ENCODE data around the gene MRI1.
"Not testable (repeated sequence)": the region's sequence is repeated elsewhere in the genome, so short reads cannot be mapped to it uniquely, and the experiment has no call there.

The MRI1 gene

DNA sequence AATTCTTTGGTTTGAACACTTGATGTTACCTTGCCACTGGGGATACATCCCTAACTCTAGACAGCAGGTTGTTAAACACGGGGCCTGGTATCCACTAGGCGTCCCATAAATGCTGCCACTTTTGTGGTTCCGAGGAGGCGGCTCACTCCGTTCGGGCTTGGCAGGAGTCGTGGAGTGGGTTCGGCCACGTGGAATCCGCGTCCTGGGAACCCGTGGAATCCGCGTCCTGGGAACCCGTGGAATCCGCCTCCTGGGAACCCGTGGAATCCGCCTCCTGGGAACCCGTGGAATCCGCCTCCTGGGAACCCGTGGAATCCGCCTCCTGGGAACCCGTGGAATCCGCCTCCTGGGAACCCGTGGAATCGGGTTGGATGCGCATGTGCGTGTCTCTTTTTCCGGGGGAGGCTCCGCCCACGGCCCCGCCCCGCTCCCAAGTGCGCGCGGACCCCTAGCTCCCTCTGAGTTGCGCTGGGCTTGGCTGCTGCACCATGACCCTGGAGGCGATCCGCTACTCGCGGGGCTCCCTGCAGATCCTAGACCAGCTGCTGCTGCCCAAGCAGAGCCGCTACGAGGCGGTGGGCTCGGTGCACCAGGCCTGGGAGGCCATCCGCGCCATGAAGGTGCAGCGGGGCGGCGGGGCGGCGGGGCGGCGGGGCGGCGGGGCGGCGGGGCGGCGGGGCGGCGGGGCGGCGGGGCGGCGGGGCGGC is at the start of gene MRI1:
TSS of gene MRI1 (plus strand) at position 422 of the 707 bp plus-strand sequence. CDS start at position 489, 67 bp downstream.
- DNase-seq (ENCODE audit: low read depth in 3 of 3) = peak; percentile 34 to 60 (median 41)

GRCh38 chr19:13717194-13717643 is 47.1 kb upstream of the MRI1 start:
- no peak for DNase-seq (ENCODE audit: low read depth in 3 of 3)

- DNase-seq (ENCODE audit: low read depth in 3 of 3) = no peak
Measured at GRCh38 chr19:13718733-13719132, 45.6 kb upstream of the MRI1 start.

- DNase-seq (ENCODE audit: low read depth in 3 of 3) = no peak
Measured at GRCh38 chr19:13722146-13722545, 42.2 kb upstream of the MRI1 start.

DNA sequence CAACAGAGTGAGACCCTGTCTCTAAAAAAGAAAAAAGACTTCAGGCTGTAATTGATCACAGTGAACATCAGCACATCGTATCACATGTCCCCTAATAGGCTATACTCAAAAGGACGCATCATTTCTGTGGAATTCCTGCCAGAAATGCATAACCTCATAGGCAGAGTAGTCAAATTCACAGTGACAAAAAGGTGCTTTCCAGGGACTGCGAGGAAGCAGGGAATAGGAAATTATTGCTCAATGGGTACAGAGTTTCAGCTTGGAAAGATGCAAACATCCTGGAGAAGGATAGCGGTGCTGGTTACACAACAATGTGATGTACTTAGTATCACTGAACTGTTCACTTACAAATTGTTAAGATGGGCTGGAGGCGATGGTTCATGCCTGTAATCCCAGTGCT is 41.1 kb upstream of the MRI1 start:
- DNase-seq (ENCODE audit: low read depth in 3 of 3) = no peak

- DNase-seq (ENCODE audit: low read depth in 3 of 3) = no peak
Measured at GRCh38 chr19:13726323-13726722, 38.0 kb upstream of the MRI1 start.

DNA sequence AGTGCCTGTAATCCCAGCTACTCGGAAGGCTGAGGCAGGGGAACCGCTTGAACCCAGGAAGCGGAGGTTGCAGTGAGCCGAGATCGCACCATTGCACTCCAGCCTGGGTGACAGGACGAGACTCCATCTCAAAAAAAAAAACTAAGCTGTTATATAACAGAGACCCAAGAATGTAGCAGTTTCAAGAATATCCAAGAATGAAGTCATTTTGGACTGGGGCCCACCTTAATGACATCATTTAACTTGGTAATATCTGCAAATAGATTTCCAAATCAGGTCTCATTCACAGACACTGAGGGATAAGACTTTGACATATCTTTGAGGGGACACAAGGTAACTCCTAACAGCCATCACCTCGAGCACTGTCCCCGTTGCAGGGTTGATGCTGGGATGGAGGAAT is 36.5 kb upstream of the MRI1 start:
- DNase-seq (ENCODE audit: low read depth in 3 of 3) = no peak

DNA sequence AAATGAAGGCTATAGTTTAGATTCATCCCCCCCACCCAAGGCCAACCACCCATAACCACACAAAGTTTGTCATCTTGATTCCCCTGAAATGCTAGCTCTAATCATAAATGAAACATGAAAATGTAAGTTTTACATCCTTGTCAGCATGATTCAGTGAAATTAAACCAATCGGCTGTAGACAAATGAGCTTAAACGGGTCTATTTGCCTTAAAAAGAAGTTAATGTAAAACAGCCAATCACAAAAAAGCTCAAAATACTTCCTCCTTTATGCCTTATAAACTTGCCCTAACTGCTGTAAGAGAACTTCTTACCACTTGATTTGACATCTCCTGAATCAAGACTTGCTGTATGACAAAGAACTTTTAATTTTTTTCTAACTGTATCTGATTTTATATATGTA is 34.5 kb upstream of the MRI1 start:
- no peak for DNase-seq (ENCODE audit: low read depth in 3 of 3)

DNA sequence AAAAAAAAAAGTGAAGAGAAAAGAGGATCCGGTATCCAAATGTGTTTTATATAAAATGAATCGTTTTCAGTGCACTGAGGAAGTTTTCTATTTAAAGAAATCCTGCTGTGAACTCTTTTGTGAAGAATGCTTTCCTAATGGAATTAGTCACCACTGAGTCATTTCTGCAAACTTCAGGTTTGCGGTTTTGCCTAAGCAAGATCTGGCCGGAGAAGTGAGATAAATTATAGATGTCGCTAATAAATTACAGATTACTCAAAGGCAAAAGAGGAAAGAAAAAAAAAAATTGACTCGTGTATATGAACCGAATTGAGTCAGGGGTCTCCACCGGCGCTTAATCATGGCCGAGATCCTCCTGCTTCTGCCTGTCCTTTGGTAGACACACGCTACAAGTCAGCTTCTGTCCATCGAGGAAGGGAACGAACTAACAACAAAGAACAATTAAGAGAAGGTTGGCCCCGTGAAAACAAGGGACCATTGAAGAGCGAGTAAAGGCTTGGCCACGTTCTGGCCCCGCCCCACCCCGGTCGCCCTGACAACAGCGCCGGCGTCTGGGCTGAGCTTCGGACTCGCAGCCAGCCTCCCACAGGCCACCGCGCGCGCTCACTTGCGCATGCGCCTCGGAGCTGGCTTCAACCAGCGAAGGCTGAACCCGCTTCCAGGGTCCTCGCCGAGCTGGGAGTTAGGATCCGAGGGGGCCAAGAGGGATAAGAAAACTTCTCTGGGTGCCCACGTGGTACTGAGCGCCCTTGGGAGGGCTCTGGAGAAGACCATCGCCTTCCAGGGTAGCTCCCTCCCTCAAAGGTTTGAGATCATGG is 33.0 kb upstream of the MRI1 start:
- peak; percentile 80 to 90 (median 90) for DNase-seq (ENCODE audit: low read depth in 3 of 3)

DNA sequence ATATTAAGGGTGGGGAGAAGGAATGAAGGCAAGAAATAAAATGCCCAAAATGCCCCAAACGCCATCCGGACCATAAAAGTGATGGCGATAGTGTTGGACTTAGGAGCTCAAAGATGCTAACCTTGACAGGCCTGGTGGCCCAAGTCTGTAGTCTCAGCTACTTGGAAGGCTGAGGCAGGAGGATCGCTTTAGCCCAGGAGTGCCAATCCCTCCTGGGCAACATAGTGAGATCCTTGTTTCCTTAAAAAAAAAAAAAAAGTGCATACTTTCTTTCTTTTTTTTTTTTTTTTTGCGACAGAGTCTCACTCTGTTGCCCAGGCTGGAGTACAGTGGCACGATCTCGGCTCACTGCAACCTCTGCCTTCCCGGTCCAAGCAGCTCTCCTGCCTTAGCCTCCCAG is 32.0 kb upstream of the MRI1 start:
- no peak for DNase-seq (ENCODE audit: low read depth in 3 of 3)

GRCh38 chr19:13734751-13735150 is 29.6 kb upstream of the MRI1 start:
- DNase-seq (ENCODE audit: low read depth in 3 of 3) = no peak

DNA sequence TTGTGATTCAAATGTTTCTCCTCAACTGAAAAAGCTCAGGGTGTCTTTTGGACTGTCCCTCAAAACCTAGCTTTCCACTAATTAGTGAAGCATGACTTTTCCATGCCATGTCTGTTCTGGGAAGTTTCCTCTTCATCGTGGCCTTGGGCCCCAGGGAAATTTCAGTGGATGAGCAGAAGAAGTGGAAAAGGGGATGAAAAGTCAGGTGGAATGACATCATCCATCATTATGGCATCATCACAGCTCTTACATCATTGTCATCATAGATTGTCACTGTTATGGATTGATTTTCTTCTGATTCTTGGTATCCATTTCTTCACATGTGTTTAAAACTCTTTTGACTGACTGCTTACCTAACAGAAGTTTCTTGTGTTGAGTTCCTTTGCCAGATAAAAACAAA is 26.2 kb upstream of the MRI1 start:
- DNase-seq (ENCODE audit: low read depth in 3 of 3) = no peak

GRCh38 chr19:13741893-13742292 is 22.4 kb upstream of the MRI1 start:
- DNase-seq (ENCODE audit: low read depth in 3 of 3) = no peak

GRCh38 chr19:13742756-13743155 is 21.6 kb upstream of the MRI1 start:
- no peak for DNase-seq (ENCODE audit: low read depth in 3 of 3)

- no peak for DNase-seq (ENCODE audit: low read depth in 3 of 3)
Measured at GRCh38 chr19:13744174-13744573, 20.1 kb upstream of the MRI1 start.

DNA sequence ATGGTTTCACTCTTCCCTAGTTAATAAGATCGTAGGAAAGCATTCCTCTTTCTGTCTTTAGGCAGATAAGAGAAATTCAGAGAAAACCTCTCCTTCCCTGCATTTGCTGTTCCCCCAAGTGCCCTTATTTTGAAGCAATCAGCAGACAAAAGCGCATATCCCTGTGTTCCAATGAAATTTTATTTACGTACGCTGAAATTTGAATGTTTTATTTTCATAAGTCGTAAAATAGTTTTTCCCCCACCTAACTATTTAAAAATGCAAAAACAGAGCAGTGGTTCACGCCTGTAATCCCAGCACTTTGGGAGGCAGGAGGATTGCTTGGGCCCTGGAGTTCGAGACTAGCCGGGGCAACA is 17.2 kb upstream of the MRI1 start:
- DNase-seq (ENCODE audit: low read depth in 3 of 3) = no peak

- no peak for DNase-seq (ENCODE audit: low read depth in 3 of 3)
Measured at GRCh38 chr19:13748169-13748828, 16.0 kb upstream of the MRI1 start.

GRCh38 chr19:13751436-13751835 is 12.9 kb upstream of the MRI1 start:
- DNase-seq (ENCODE audit: low read depth in 3 of 3) = no peak

GRCh38 chr19:13753622-13754021 is 10.7 kb upstream of the MRI1 start:
- not testable (repeated sequence) for DNase-seq (ENCODE audit: low read depth in 3 of 3)

GRCh38 chr19:13756210-13756609 is 8.1 kb upstream of the MRI1 start:
- no peak for DNase-seq (ENCODE audit: low read depth in 3 of 3)

DNA sequence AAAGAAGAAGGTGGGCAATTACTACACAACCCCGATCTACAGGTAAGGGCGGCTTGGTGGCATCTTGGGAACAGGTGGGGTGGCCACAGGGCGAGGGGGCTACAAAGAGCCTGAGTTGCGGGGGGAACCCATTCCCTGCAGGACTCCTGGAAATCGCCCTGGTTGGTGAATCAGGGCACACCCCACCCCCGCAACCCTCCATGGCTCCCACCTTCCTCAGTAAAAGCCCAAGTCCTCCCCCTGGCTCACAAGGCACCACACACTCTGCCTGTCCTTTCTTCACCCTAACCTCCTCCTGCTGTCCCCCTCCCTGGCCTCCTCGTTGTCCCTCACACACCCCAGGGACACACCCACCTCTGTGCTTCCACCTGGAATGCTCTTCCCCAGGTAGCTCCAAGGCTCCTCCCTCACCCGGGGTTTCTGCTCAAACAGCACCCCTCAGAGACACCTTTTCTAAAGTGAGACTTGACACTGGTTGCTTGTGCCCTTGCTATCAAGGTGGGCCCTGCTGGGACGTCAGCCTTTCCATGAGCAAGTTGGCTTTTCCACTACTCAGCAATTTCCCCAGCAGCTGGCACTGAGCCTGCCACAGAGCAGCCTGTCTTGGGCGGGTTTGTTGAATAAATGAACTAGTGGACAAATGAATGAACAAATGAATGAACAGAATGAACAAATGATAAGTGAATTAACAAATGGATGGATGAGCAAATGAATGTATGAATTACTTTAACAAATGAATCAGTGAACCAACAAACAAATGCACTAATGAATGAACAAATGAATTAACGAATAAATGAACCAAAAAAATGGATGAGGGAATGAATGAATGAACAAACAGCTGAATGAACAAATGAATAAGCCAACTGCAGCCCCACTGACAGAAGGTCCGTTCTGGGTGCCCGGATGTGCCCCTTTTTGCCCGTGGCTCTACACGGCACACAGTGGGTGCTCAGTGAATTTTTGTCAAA is 6.2 kb upstream of the MRI1 start:
- DNase-seq (ENCODE audit: low read depth in 3 of 3) = no peak

- DNase-seq (ENCODE audit: low read depth in 3 of 3) = no peak
Measured at GRCh38 chr19:13758795-13759194, 5.5 kb upstream of the MRI1 start.

Measured in stimulated activated CD4-positive, alpha-beta T cell treated with anti-CD3 and anti-CD28 coated beads, TNF-alpha, amount 100 ng/mL, for 4 hours (primary cell).